Umbilical cord (tissue), 2 donors: Measurements from ENCODE around the gene IRAK3. TPM values are rescaled to one million over a fixed set of nuclear protein-coding genes. Genes with fewer than 3 reads are reported as not detected.
A peak's percentile ranks its signal among the peaks of the same experiment; 100 is the strongest.

ENCODE experiments used
- DNase-seq: peaks from one replicate; pipeline ENCODE4 v3.0.0-alpha.2; 2015; ENCODE audit warnings: low spot score
- total RNA-seq: library from RNA; depleted of rRNA; stranded (reverse); fragments of >200 nt; gene quantifications from one replicate; pipeline ENCODE4 v1.2.3, GENCODE V29; 2014; ENCODE audit warnings: low replicate concordance; ENCODE audit not compliant: insufficient read depth

Gene IRAK3, protein sequence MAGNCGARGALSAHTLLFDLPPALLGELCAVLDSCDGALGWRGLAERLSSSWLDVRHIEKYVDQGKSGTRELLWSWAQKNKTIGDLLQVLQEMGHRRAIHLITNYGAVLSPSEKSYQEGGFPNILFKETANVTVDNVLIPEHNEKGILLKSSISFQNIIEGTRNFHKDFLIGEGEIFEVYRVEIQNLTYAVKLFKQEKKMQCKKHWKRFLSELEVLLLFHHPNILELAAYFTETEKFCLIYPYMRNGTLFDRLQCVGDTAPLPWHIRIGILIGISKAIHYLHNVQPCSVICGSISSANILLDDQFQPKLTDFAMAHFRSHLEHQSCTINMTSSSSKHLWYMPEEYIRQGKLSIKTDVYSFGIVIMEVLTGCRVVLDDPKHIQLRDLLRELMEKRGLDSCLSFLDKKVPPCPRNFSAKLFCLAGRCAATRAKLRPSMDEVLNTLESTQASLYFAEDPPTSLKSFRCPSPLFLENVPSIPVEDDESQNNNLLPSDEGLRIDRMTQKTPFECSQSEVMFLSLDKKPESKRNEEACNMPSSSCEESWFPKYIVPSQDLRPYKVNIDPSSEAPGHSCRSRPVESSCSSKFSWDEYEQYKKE
- 21.9 TPM for total RNA-seq

DNA sequence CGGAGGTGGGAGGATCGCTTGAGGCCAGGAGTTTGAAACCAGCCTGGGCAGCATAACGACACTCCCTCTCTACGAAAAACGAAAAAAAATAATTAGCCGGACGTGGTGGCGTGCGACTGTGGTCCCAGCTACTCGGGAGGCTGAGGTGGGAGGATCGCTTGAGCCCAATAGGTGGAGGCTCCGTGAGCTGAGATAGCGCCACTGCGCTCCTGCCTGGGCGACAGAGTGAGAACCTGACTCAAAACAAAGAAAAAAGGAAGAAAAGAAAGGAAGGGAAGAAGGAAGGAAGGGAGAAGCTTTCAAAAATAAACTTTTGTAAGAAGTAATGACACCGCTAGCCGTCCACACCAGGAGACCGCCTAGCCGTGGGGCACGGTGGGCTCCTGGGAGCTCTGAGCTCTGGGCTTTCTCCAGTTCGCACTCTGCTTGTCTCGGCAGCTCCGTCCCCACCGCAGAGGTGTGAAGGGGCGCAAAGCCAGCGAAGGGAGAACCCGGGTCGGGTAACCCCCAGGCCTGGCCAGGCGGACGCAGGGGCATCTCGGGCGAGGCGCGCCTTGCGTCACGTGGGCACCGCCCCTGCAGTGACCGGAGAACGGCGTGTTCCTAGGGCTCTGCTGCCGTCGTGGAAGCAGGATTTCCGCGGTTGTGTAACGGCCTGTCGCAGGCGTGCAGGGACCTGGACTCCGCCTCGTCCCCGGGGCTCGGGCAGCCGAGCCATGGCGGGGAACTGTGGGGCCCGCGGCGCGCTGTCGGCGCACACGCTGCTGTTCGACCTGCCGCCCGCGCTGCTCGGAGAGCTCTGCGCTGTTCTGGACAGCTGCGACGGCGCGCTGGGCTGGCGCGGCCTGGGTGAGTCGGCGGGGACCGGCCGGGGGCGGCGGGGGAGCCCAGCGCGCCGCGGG is at the start of gene IRAK3:
Gene IRAK3 (plus strand): TSS at position 631 of the 902 bp plus-strand sequence. CDS start 86 bp downstream, at position 717.
- peak; percentile 66 for DNase-seq

GRCh38 chr12:66139328-66139727 is 49.7 kb upstream of the IRAK3 start:
- no peak for DNase-seq

- DNase-seq = no peak
Measured at GRCh38 chr12:66140731-66141130, 48.3 kb upstream of the IRAK3 start.

- no peak for DNase-seq
Measured at GRCh38 chr12:66141299-66141698, 47.7 kb upstream of the IRAK3 start.

DNA sequence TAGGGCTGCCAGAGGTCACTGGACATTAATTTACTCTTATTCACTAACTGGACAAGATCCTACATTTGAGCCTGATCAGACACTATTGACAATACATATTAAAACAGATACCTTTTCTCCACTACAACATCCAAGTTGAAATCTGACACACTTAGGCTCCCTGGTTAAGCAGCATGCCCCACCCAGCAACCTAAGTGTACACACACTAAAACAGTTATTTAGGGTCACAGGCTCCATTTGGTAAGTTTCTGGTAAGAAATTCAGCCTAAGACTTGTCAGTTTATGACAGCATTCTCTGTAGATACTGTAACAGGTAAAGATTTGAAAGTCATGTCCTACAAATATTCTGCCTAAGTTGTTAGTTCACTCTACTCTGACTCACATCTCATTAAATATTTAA is 46.2 kb upstream of the IRAK3 start:
- no peak for DNase-seq

- no peak for DNase-seq
Measured at GRCh38 chr12:66143868-66144267, 45.1 kb upstream of the IRAK3 start.

DNA sequence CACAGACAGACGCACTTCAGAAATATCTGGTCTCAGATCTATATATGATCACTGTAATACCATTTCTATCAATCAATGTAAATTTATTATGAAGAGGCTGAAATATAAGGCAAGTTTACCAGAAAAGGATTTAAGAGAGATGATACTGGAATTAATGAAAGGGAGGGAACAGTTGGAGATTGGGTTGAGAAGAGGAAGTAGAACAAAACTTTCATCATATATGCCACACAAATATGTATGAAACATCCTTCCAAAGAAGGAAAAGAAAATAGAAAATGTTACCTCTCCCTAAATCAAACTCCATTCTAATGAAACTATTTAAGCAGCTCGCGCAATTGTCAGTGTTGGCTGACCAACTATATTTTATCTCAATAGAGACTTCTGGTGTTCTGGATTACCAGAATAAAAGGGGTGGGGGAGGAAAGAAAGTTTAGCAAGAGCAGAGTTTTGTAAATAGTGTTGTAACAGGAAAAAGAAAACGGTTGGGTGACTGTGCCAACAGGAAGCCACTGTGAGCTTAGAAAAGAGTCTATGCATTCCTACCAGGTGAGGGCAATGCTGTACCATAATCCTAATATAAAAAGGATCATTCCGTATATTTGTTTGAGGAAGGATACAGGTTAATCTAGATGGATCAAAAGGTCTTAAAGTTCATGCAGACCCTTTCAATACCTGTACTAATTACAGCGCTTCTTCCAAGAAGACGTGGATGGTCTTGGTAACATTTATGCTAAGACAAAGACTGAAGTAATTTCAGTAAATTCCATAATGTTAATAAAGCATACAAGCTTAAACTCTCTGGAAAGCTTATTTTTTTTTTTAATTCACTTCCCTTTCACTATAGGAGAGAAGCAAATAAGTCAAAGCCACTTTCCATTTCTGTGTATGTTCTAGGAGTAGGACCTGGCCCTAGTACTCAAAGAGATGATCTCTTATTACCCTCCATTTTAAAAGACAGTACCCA is 43.9 kb upstream of the IRAK3 start:
- peak; percentile 43 for DNase-seq

DNA sequence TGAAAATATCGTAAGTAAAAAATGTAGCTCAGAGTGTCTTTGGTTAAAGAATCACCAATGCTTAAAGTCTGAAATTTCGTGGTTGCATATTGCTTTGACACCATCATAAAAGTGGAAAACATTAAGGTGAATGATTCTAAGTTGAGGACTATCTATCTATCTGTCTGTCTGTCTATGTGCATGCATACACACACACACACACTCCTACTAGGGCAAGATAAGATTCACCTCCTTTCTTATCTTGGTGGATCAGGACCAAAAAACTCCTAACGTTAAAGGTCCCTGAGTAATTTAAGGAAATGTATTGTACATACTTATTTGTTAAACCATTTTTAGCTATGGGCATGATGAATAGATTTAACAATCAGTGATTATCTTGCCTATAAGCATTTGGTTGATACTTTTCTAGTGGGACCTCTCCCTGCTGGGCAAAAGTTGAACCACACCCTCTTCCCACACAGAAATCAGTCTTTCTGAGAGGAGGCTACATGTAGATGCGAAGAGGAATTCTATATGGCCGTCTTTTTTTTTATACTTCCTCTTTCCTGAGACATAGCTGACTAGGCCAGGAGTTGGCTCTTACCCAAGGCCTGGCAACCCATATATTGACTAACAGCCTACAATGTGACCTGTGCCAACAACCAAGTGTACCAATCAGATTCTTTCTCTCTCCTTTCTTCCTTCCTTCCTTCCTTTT is 39.2 kb upstream of the IRAK3 start:
- DNase-seq = no peak

DNA sequence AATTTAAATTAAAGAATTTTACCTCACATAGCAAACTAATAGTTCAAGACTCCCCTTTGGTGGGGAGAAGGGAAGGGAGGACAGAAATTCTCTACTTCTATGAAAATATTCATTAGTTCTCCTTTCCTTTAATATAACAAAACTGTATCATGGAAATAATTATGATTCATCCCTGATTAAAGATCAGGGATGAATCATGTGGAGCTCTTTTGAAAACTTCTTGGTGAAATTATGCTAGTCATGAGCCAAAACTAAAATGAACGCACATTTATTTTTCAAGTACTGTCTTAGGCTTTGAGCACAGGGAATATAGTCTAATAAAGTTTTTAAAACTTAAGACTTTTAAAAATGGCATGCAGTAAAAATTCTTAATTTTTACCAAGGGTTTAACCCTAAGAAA is 36.3 kb upstream of the IRAK3 start:
- DNase-seq = no peak

DNA sequence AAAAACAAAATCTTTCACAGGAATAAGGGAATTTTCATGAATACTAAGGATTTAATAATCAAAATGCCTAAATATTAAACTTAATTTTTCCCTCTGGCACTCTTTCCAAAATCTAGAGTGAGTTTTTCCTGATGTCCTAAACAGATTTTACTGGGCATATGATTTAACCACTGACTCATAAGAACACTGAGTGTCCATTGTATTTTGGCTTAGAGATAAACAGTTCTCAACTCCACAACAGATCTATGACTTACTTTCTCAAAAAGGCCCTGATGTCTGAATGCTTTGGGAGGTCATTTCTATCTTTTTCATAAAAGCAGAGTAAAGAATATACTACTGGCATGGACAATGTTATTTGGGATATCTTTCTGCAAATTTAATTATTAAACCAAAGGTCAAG is 34.2 kb upstream of the IRAK3 start:
- DNase-seq = no peak

DNA sequence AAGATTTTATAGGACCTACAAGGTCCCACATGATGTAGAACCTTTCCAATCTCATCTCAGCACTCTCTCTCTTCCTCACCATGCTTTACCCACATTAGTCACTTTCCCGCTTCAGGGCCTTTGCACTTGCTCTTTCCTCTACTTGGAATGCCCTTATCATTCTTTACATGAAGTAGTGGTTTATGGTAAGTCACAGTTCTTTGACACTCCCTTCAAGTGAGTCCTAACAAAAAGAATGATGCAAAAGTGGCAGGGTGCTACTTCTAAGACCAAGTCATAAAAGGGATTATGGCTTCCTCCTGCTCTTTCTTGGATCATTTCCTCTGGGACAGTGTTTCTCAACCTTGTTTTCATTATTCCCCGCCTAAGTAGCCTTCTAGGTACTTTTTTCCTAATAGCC is 32.4 kb upstream of the IRAK3 start:
- no peak for DNase-seq

- no peak for DNase-seq
Measured at GRCh38 chr12:66159123-66159522, 29.9 kb upstream of the IRAK3 start.

DNA sequence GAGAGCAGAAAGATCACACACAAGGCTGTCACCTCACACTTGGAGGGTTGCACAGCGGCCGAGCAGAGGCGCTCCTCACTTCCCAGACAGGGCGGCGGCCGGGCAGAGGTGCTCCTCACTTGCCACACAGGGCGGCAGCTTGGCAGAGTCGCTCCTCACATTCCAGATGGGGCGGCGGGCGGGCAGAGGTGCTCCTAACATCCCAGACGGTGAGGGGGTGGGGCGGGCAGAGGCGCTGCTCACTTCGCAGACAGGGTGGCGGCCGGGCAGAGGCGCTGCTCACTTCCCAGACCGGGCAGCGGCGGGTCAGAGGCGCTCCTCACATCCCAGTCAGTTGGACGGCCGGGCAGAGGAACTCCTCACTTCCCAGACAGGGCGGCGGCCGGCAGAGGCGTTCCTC is 28.3 kb upstream of the IRAK3 start:
- DNase-seq = no peak

DNA sequence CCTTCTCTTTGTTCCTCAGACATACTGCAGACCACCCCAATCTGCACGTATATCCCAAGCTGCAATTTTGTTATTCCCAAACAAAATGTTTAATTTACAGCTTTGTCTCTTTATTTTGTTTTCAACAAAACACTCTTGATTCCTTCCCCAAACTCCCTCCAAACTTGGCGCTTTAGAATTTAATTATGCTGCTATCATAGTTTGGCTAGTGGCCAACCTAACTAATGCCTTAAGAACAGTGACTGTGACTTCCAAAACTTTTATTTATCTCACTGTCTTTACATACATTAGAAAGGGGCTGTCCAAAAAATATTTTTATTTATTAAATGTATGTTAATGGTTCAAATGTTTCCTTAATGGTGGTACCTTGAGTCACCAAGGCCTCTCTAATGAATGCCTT is 26.3 kb upstream of the IRAK3 start:
- DNase-seq = no peak

- DNase-seq = no peak
Measured at GRCh38 chr12:66163289-66163688, 25.7 kb upstream of the IRAK3 start.

GRCh38 chr12:66164349-66164821 is 24.6 kb upstream of the IRAK3 start:
- no peak for DNase-seq

DNA sequence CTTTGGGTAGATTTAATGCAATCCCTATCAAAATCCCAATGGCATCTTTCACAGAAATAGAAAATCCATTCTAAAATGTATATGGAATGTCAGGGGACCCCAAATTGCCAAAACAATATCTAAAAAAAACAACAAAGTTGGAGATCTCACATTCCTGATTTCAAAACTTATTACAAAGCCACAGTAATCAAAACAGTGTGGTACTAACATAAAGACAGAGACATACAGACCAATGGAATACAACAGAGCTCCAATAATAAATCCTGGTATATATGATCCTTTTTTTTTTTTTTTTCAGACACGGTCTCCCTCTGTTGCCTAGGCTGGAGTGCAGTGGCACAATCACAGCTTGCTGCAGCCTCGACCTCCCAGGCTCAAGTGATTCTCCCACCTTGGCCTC is 23.9 kb upstream of the IRAK3 start:
- no peak for DNase-seq

DNA sequence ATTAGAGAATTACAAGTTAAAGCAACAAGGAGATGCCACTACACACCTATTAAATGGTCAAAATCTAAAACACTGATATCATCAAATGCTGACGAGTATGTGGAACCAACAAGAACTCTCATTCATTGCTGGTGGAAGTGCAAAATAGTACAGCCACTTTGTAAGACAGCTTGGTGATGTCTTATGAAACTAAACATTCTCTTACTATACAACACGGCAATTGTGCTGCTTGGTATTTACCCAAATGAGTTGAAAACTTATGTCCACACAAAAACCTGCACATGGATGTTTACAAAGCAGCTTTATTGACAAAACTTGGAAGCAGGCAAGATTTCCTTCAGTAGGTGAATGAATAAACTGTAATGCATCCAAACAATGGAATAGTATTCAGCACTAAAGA is 22.5 kb upstream of the IRAK3 start:
- no peak for DNase-seq

DNA sequence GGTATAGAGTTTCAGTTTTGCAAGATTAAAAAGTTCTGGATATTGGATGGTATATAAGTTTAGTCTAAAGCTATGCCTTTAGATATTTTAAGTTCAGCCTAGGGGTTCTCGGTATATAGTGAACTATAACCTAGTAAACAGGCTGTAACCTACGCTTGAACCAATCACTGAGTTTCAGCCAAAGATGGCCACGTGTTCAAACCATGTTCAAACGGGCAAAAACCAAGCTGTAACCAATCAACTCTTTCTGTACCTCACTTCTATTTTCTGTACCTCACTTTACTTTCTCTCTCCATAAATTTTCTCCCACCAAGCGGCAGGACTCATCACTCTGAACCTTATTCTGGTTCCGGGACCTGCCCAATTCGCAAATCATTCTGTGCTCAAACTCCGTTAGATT is 20.6 kb upstream of the IRAK3 start:
- DNase-seq = no peak
